ENCODE results near the gene ZFAND3. TPM values are rescaled to one million over a fixed set of nuclear protein-coding genes. Genes with fewer than 3 reads are reported as not detected.
A peak's percentile ranks its signal among the peaks of the same experiment; 100 is the strongest.

Gene ZFAND3
- total RNA-seq, 3 donors from 2014 or later = 34.1 to 53.0 (median 36.0) TPM

- Histone ChIP-seq H3K4me3 (no peak overlapping the region), H3K4me1 (peaks cover 0 to 3% of the 10 kb centered on the region in 2 donors), H3K27me3 (no peaks in the 10 kb centered on the region), H3K36me3 (no peaks in the 10 kb centered on the region), H3K27ac (peak overlapping the region in 1 of 2 donors; percentile 1), H3K9me3 (no peaks in the 10 kb centered on the region)
- TF ChIP-seq POLR2AphosphoS5 (IDR thresholded peaks at IDR 0.05) (no peak), POLR2A (IDR thresholded peaks at IDR 0.05) (no peak), CTCF (IDR thresholded peaks at IDR 0.05) (no peak)
- no peak for DNase-seq (ENCODE audit: low spot score in 2 of 2)
- intact Hi-C loops (cut with DNase I; ENCODE audit: low total_unique reads) = no loop called here
Observed at GRCh38 chr6:37897321-37897720, 77.8 kb downstream of the ZFAND3 start.

- intact Hi-C loops (cut with DNase I; ENCODE audit: low total_unique reads) = no loop called here
- Histone ChIP-seq H3K36me3 (no peaks in the 10 kb centered on the region), H3K9me3 (no peaks in the 10 kb centered on the region), H3K27ac (no peak overlapping the region), H3K27me3 (no peaks in the 10 kb centered on the region), H3K4me1 (peaks cover 0 to 3% of the 10 kb centered on the region in 2 donors), H3K4me3 (no peak overlapping the region)
- TF ChIP-seq POLR2A (IDR thresholded peaks at IDR 0.05) = no peak
- TF ChIP-seq CTCF (IDR thresholded peaks at IDR 0.05) = no peak
- TF ChIP-seq POLR2AphosphoS5 (IDR thresholded peaks at IDR 0.05) = no peak
- DNase-seq (ENCODE audit: low spot score in 2 of 2) = no peak
Observed at GRCh38 chr6:37897818-37898515, 78.4 kb downstream of the ZFAND3 start.

GRCh38 chr6:37903351-37904340, 84.1 kb downstream of the ZFAND3 start:
- peaks cover 0 to 14% of the 10 kb centered on the region in 2 donors for H3K4me1 ChIP-seq
- TF ChIP-seq POLR2AphosphoS5 (IDR thresholded peaks at IDR 0.05) = no peak
- no peak for TF ChIP-seq CTCF (IDR thresholded peaks at IDR 0.05)
- TF ChIP-seq POLR2A (IDR thresholded peaks at IDR 0.05) = no peak
- no peaks in the 10 kb centered on the region for H3K36me3 ChIP-seq
- no peak for DNase-seq (ENCODE audit: low spot score in 2 of 2)
- no peak overlapping the region for H3K4me3 ChIP-seq
- intact Hi-C loops (cut with DNase I; ENCODE audit: low total_unique reads) = no loop called here
- no peaks in the 10 kb centered on the region for H3K9me3 ChIP-seq
- H3K27me3 ChIP-seq = no peaks in the 10 kb centered on the region
- H3K27ac ChIP-seq = peak overlapping the region; percentile 9 to 49

GRCh38 chr6:37904590-37904989, 85.1 kb downstream of the ZFAND3 start:
- Histone ChIP-seq H3K27ac (peak overlapping the region; percentile 40 to 49), H3K9me3 (no peaks in the 10 kb centered on the region), H3K4me1 (peaks cover 0 to 14% of the 10 kb centered on the region in 2 donors), H3K36me3 (no peaks in the 10 kb centered on the region), H3K27me3 (no peaks in the 10 kb centered on the region), H3K4me3 (no peak overlapping the region)
- TF ChIP-seq POLR2A (IDR thresholded peaks at IDR 0.05) (no peak), POLR2AphosphoS5 (IDR thresholded peaks at IDR 0.05) (no peak), CTCF (IDR thresholded peaks at IDR 0.05) (no peak)
- intact Hi-C loops (cut with DNase I; ENCODE audit: low total_unique reads) = no loop called here
- no peak for DNase-seq (ENCODE audit: low spot score in 2 of 2)

GRCh38 chr6:37906121-37906520, 86.6 kb downstream of the ZFAND3 start:
- Histone ChIP-seq H3K4me3 (no peak overlapping the region), H3K27ac (no peak overlapping the region), H3K27me3 (no peaks in the 10 kb centered on the region), H3K9me3 (no peaks in the 10 kb centered on the region), H3K4me1 (peaks cover 0 to 14% of the 10 kb centered on the region in 2 donors), H3K36me3 (no peaks in the 10 kb centered on the region)
- DNase-seq (ENCODE audit: low spot score in 2 of 2) = no peak
- intact Hi-C loops (cut with DNase I; ENCODE audit: low total_unique reads) = no loop called here
- TF ChIP-seq CTCF (IDR thresholded peaks at IDR 0.05) (no peak), POLR2A (IDR thresholded peaks at IDR 0.05) (no peak), POLR2AphosphoS5 (IDR thresholded peaks at IDR 0.05) (no peak)
